HL-60 (cell line): ENCODE results near the gene ANXA8.

Experiments used
- CTCF ChIP-seq: IDR thresholded peaks from one replicate; pipeline ENCODE4 v1.5.1; 2011; ENCODE audit warnings: low read length, control low read depth, inconsistent platforms; ENCODE audit not compliant: insufficient read depth
- GABPA ChIP-seq: IDR thresholded peaks from 2 replicates; pipeline ENCODE4 v1.6.1; 2012; ENCODE audit warnings: low read depth
- POLR2AphosphoS5 ChIP-seq: IDR thresholded peaks from 2 replicates; pipeline ENCODE4 v1.6.1; 2012; ENCODE audit warnings: low read depth
- REST ChIP-seq: IDR thresholded peaks from 2 replicates; pipeline ENCODE4 v1.6.1; 2012; ENCODE audit warnings: low read depth; ENCODE audit not compliant: insufficient replicate concordance
- SPI1 ChIP-seq: IDR thresholded peaks from 2 replicates; pipeline ENCODE4 v1.6.1; 2012; ENCODE audit warnings: low read depth, mild to moderate bottlenecking, borderline replicate concordance

- TF ChIP-seq CTCF (no peak), GABPA (no peak), REST (no peak), POLR2AphosphoS5 (no peak), SPI1 (no peak)
These were observed 64.9 kb downstream of the ANXA8 start for GRCh38 chr10:47418966-47419365.
